Neural progenitor cell (in vitro differentiated cells): ENCODE measurements around the gene BEAN1.

Source experiments
- EZH2phosphoT487 ChIP-seq: fragments of 200-600 bp; sonication (generic); IDR thresholded peaks from 2 replicates; pipeline ENCODE4 v1.6.1; 2017; ENCODE audit warnings: antibody characterized with exemption
- TF ChIP-seq, protein P1 (sequence below): fragments of 200-600 bp; sonication (generic); IDR thresholded peaks from 2 replicates; pipeline ENCODE4 v1.5.1; 2017; ENCODE audit warnings: antibody characterized with exemption, mild to moderate bottlenecking

DNA sequence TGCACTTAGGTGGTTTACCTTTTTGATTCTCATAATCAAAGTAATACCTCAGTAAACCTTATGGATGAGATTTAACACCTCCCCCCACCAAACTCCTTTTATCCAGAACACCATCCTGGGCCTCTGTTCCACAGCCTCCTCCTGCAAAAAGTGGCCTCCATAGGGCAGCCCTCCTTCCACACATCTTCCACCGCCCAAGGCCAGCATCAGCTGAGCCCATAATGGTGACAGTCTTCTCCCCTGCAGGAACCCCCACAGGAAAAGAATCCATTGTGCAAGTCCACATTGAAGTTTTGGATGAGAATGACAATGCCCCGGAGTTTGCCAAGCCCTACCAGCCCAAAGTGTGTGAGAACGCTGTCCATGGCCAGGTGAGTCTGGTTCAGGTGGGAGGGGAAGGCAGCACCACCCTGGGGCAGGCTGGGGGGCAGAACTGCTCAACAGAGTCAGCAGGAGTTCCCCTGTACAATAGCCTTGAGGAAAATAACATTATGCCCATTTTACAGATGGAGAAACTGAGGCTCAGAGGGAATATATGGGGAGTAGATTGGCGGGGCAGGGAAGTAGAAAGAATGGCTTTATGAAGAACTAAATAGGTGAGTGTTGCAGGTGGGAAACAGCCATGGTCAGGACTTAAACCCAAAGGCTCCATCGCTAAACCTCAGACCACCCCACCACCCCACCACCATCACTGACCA is 29.2 kb upstream of the BEAN1 start:
- TF ChIP-seq, protein P1, sequence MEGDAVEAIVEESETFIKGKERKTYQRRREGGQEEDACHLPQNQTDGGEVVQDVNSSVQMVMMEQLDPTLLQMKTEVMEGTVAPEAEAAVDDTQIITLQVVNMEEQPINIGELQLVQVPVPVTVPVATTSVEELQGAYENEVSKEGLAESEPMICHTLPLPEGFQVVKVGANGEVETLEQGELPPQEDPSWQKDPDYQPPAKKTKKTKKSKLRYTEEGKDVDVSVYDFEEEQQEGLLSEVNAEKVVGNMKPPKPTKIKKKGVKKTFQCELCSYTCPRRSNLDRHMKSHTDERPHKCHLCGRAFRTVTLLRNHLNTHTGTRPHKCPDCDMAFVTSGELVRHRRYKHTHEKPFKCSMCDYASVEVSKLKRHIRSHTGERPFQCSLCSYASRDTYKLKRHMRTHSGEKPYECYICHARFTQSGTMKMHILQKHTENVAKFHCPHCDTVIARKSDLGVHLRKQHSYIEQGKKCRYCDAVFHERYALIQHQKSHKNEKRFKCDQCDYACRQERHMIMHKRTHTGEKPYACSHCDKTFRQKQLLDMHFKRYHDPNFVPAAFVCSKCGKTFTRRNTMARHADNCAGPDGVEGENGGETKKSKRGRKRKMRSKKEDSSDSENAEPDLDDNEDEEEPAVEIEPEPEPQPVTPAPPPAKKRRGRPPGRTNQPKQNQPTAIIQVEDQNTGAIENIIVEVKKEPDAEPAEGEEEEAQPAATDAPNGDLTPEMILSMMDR, result no peak
- no peak for TF ChIP-seq EZH2phosphoT487
